NCI-H1417 (cell line): Measurements from ENCODE around the gene DNAJC28.
"Not testable (repeated sequence)": the region's sequence is repeated elsewhere in the genome, so short reads cannot be mapped to it uniquely, and the experiment has no call there.

Source experiments
- DNase-seq, 3 experiments: peaks; one replicate each; lab custom pipeline; 2025; lab: John Stamatoyannopoulos, UW

Gene DNAJC28

GRCh38 chr21:33491373-33492102, at the start of gene DNAJC28:
TSS of gene DNAJC28 (minus strand) at chr21:33491716. CDS start at chr21:33489393, 2,323 bp downstream.
- peak; percentile 96 to 98 (median 98) for DNase-seq

GRCh38 chr21:33541105-33541711, 49.7 kb upstream of the DNAJC28 start:
- peak in 2 of 3 experiments; percentile 30 to 77 for DNase-seq

GRCh38 chr21:33540711-33541104, 49.2 kb upstream of the DNAJC28 start:
- no peak for DNase-seq

- DNase-seq = no peak
Measured at GRCh38 chr21:33539616-33540015, 48.1 kb upstream of the DNAJC28 start.

- no peak for DNase-seq
Measured at GRCh38 chr21:33537212-33537611, 45.7 kb upstream of the DNAJC28 start.

- DNase-seq = no peak
Measured at GRCh38 chr21:33531007-33531406, 39.5 kb upstream of the DNAJC28 start.

GRCh38 chr21:33522953-33523349, 31.4 kb upstream of the DNAJC28 start:
- DNase-seq = no peak

GRCh38 chr21:33522297-33522952, 30.9 kb upstream of the DNAJC28 start:
- DNase-seq = no peak

- DNase-seq = no peak
Measured at GRCh38 chr21:33518899-33519298, 27.4 kb upstream of the DNAJC28 start.

- no peak for DNase-seq
Measured at GRCh38 chr21:33514229-33514628, 22.7 kb upstream of the DNAJC28 start.

- no peak for DNase-seq
Measured at GRCh38 chr21:33512481-33512880, 21.0 kb upstream of the DNAJC28 start.

- no peak for DNase-seq
Measured at GRCh38 chr21:33511639-33512038, 20.1 kb upstream of the DNAJC28 start.

- no peak for DNase-seq
Measured at GRCh38 chr21:33510826-33511225, 19.3 kb upstream of the DNAJC28 start.

- DNase-seq = not testable (repeated sequence)
Measured at GRCh38 chr21:33507003-33507402, 15.5 kb upstream of the DNAJC28 start.

- no peak for DNase-seq
Measured at GRCh38 chr21:33505833-33506232, 14.3 kb upstream of the DNAJC28 start.

GRCh38 chr21:33496345-33496744, 4.8 kb upstream of the DNAJC28 start:
- no peak for DNase-seq

GRCh38 chr21:33495743-33496142, 4.2 kb upstream of the DNAJC28 start:
- no peak for DNase-seq

- DNase-seq = no peak
Measured at GRCh38 chr21:33493756-33494155, 2.2 kb upstream of the DNAJC28 start.

- DNase-seq = no peak
Measured at GRCh38 chr21:33492571-33492970, 1.1 kb upstream of the DNAJC28 start.

- DNase-seq = peak in 1 of 3 experiments; percentile 62
Measured at GRCh38 chr21:33490991-33491372, 534 bp downstream of the DNAJC28 start.

- DNase-seq = no peak
Measured at GRCh38 chr21:33488936-33489335, 2.6 kb downstream of the DNAJC28 start.

- no peak for DNase-seq
Measured at GRCh38 chr21:33487996-33488395, 3.5 kb downstream of the DNAJC28 start.

- no peak for DNase-seq
Measured at GRCh38 chr21:33481314-33481943, 10.1 kb downstream of the DNAJC28 start.
